Thyroid gland (tissue), 4 donors: Measurements from ENCODE around the gene MAP1B. TPM values are rescaled to one million over a fixed set of nuclear protein-coding genes. Genes with fewer than 3 reads are reported as not detected.

Experiments used
- DNase-seq, 2 donors: peaks; one replicate each; pipeline ENCODE4 v3.0.0-alpha.2; 2019
- H3K27ac ChIP-seq, 3 donors: fragments of 200-600 bp; sonication (generic); 1 replicate in 2 of 3; 2 replicates in 1 of 3; pipeline ENCODE4 v1.5.1; 2016 to 2019; ENCODE audit warnings: mild to moderate bottlenecking in 1 of 3, moderate library complexity in 1 of 3
- H3K27me3 ChIP-seq: fragments of 200-600 bp; sonication (generic); one replicate; pipeline ENCODE4 v1.5.1; 2019
- H3K36me3 ChIP-seq, 2 donors: fragments of 200-600 bp; sonication (generic); one replicate each; pipeline ENCODE4 v1.5.1; 2016 to 2019
- H3K4me1 ChIP-seq, 2 donors: fragments of 200-600 bp; sonication (generic); one replicate each; pipeline ENCODE4 v1.5.1; 2017 to 2019
- H3K4me3 ChIP-seq, 3 donors: fragments of 200-600 bp; sonication (generic); replicated peaks in 1 of 3; 1 replicate in 2 of 3; 2 replicates in 1 of 3; pipeline ENCODE4 v1.5.1; 2016; ENCODE audit warnings: mild to moderate bottlenecking in 1 of 3
- H3K9me3 ChIP-seq: fragments of 200-600 bp; sonication (generic); one replicate; pipeline ENCODE4 v1.5.1; 2017
- POLR2A ChIP-seq, 2 donors: fragments of 450-650 bp; IDR thresholded peaks; one replicate each; pipeline ENCODE4 v1.6.1; 2017; ENCODE audit warnings: antibody characterized with exemption in 2 of 2, mild to moderate bottlenecking in 2 of 2, moderate library complexity in 1 of 2
- WGBS, 2 donors: methylation state at CpG; one replicate each; pipeline ENCODE4 v1.1.5; 2017; 5-methylcytosine and 5-hydroxymethylcytosine counted together
- intact Hi-C: fragments of 100-400 bp; cut with DNase I; formaldehyde crosslinking; loops from one replicate; pipeline ENCODE4 v1.15.1; 2023
- total RNA-seq, 4 donors: library from RNA; depleted of rRNA; stranded (reverse); fragments of >200 nt; gene quantifications; one replicate each; pipeline ENCODE4 v1.2.3, GENCODE V29; 2016
- TF ChIP-seq, protein P1 (sequence below), 6 experiments: fragments of 200-600 bp in 3 of 6; fragments of 450-650 bp in 3 of 6; sonication (generic) in 3 of 6; IDR thresholded peaks; one replicate each; pipeline ENCODE4 v1.5.1; 2016 to 2019; ENCODE audit warnings: antibody characterized with exemption in 6 of 6, mild to moderate bottlenecking in 2 of 6, inconsistent platforms in 1 of 6, moderate library complexity in 1 of 6

Gene MAP1B
- total RNA-seq, 4 donors from 2014 or later = 40.3 to 94.9 (median 56.3) TPM

DNA sequence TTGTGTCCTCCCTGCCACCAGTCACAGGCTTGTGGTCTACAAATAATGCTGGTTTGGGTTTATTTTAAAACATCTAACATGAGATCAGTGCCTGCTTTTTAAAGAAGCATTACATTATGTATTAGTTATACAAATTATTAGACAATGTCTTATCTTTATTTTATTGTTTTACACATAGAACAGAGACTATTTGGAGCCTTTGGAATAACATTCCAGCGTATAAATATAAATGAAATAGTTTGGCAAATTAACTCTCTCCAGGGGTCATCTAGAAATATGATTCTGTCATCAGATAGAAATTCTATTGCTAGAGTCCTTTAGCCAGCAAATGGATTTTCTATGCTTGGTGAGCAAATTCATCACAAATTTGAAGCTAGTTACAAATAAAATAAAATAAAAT lies 22.4 kb downstream of the MAP1B start:
- Histone ChIP-seq H3K4me3 (no peak overlapping the region), H3K27ac (no peak overlapping the region), H3K9me3 (no peaks in the 10 kb centered on the region), H3K27me3 (no peaks in the 10 kb centered on the region), H3K4me1 (no peaks in the 10 kb centered on the region), H3K36me3 (no peaks in the 10 kb centered on the region)
- 78% methylated on average over 1 of the region's 1 CpG for WGBS, 2 donors
- DNase-seq = no peak
- TF ChIP-seq, protein P1, sequence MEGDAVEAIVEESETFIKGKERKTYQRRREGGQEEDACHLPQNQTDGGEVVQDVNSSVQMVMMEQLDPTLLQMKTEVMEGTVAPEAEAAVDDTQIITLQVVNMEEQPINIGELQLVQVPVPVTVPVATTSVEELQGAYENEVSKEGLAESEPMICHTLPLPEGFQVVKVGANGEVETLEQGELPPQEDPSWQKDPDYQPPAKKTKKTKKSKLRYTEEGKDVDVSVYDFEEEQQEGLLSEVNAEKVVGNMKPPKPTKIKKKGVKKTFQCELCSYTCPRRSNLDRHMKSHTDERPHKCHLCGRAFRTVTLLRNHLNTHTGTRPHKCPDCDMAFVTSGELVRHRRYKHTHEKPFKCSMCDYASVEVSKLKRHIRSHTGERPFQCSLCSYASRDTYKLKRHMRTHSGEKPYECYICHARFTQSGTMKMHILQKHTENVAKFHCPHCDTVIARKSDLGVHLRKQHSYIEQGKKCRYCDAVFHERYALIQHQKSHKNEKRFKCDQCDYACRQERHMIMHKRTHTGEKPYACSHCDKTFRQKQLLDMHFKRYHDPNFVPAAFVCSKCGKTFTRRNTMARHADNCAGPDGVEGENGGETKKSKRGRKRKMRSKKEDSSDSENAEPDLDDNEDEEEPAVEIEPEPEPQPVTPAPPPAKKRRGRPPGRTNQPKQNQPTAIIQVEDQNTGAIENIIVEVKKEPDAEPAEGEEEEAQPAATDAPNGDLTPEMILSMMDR (IDR thresholded peaks at IDR 0.05) = no peak
- no peak for TF ChIP-seq POLR2A (IDR thresholded peaks at IDR 0.05)
- intact Hi-C loops = no loop called here

DNA sequence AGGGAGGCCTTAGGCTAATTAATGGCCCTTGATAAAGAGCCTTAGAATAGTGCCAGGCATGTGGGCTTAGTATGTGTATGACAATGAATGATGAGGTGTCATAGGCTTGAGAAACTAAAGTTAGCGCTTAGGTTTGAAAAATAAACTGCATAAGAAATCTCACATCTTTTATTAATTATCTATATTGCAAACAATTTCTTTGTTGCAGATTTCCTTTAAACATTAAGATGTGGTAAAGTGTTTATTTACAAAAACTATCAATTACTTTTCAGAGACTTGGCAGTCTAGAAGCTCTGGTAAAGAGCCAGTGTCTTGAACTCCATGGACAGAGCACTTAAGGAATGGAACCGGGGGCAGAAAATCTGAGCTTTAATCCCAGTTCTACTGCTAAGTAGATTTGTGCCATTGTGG lies 23.1 kb downstream of the MAP1B start:
- no peak for TF ChIP-seq POLR2A (IDR thresholded peaks at IDR 0.05)
- TF ChIP-seq, protein P1 (IDR thresholded peaks at IDR 0.05) = no peak
- intact Hi-C loops = no loop called here
- H3K27ac ChIP-seq = no peak overlapping the region
- no peaks in the 10 kb centered on the region for H3K4me1 ChIP-seq
- no peak for DNase-seq
- no peaks in the 10 kb centered on the region for H3K9me3 ChIP-seq
- no peak overlapping the region for H3K4me3 ChIP-seq
- 78 to 84% methylated on average over 2 of the region's 2 CpGs for WGBS, 2 donors
- H3K36me3 ChIP-seq = no peaks in the 10 kb centered on the region
- H3K27me3 ChIP-seq = no peaks in the 10 kb centered on the region

GRCh38 chr5:72133212-72133990 lies 26.1 kb downstream of the MAP1B start:
- no peak overlapping the region for H3K4me3 ChIP-seq
- no peaks in the 10 kb centered on the region for H3K4me1 ChIP-seq
- H3K36me3 ChIP-seq = no peaks in the 10 kb centered on the region
- no peak for DNase-seq
- H3K27me3 ChIP-seq = no peaks in the 10 kb centered on the region
- TF ChIP-seq, protein P1 (IDR thresholded peaks at IDR 0.05) = no peak
- no peak for TF ChIP-seq POLR2A (IDR thresholded peaks at IDR 0.05)
- intact Hi-C loops = no loop called here
- no peak overlapping the region for H3K27ac ChIP-seq
- H3K9me3 ChIP-seq = no peaks in the 10 kb centered on the region
- 84 to 89% methylated on average over 4 of the region's 4 CpGs for WGBS, 2 donors

GRCh38 chr5:72134226-72134899 lies 27.1 kb downstream of the MAP1B start:
- TF ChIP-seq POLR2A (IDR thresholded peaks at IDR 0.05) = no peak
- no peaks in the 10 kb centered on the region for H3K27me3 ChIP-seq
- no peak overlapping the region for H3K4me3 ChIP-seq
- 80 to 85% methylated on average over 7 of the region's 7 CpGs for WGBS, 2 donors
- no peaks in the 10 kb centered on the region for H3K4me1 ChIP-seq
- no peak for DNase-seq
- H3K27ac ChIP-seq = no peak overlapping the region
- no peaks in the 10 kb centered on the region for H3K36me3 ChIP-seq
- intact Hi-C loops = no loop called here
- no peaks in the 10 kb centered on the region for H3K9me3 ChIP-seq

GRCh38 chr5:72137826-72138409 lies 30.6 kb downstream of the MAP1B start:
- no peak overlapping the region for H3K4me3 ChIP-seq
- no peak for DNase-seq
- H3K36me3 ChIP-seq = no peaks in the 10 kb centered on the region
- no peaks in the 10 kb centered on the region for H3K9me3 ChIP-seq
- no peaks in the 10 kb centered on the region for H3K27me3 ChIP-seq
- intact Hi-C loops = loop anchor here (5.0 kb wide), 1 partner anchor 169 kb away; no protein-coding TSS in a partner anchor
- H3K4me1 ChIP-seq = no peaks in the 10 kb centered on the region
- TF ChIP-seq, protein P1 (IDR thresholded peaks at IDR 0.05) = peak; percentile 21 to 76 (median 50)
- TF ChIP-seq POLR2A (IDR thresholded peaks at IDR 0.05) = no peak
- H3K27ac ChIP-seq = no peak overlapping the region
- WGBS, 2 donors = 44 to 46% methylated on average over 2 of the region's 2 CpGs
